ENCODE results near the gene GJD4.

DNA sequence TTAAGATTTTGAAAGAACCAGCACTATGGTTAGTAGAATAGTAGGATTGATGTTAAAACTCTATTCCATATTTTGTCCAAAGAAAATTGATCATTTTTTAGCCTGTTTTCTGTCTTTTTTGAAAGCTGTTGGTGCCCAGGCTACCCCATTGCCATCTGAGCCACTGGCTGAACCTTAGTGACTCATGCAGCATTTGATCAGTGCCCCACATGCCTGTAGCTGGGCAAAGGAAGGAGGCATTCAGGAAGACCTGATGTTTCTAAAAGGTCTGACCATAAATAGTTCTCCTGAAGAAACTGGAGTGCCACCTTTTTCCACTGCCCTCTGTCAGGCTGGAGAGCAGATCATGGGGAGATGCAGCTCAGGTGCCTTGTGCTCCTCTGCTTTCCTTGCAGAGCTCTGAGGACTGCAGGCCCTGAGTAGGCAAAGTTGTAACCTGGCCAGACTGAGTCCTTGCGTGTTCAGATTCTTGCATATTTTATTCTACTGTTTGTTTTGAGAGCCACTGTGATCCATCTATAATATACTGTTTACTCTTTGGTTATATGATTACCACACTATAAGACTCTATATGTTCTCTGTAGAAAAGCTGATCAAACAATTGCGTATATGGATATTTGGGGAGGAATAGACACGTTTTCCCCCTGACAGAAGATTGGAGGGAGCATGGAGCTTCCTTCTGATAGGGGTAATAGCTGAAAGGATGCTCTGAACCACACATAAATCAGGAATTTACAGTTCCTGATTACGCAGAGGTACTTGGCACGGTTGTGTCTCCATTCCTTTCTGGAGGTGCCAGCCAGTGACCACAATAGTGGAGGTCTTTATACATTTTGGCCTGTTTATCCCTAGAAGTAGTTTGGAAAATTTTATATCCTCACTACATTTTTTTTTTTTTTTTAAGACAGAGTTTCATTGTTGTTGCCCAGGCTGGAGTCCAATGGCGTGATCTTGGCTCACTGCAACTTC, 48.9 kb upstream of the GJD4 start:
- no peak for TF ChIP-seq CTCF (conservative IDR thresholded peaks at IDR 0.05; ENCODE audit: low read depth, low read length)
- no peak for TF ChIP-seq EZH2 (IDR thresholded peaks at IDR 0.05; ENCODE audit: borderline replicate concordance, low read depth, low read length, poor library complexity, severe bottlenecking)
